HG03280 (cell line): ENCODE results near the gene XIRP2.
A peak's percentile ranks its signal among the peaks of the same experiment; 100 is the strongest.

Experiments used
- ATAC-seq: cut with Tn5 transposase; IDR thresholded peaks from one replicate; pipeline ENCODE4 v1.9.1; 2021; ENCODE audit warnings: mild to moderate bottlenecking, moderate library complexity; ENCODE audit not compliant: unreplicated experiment

The XIRP2 gene

DNA sequence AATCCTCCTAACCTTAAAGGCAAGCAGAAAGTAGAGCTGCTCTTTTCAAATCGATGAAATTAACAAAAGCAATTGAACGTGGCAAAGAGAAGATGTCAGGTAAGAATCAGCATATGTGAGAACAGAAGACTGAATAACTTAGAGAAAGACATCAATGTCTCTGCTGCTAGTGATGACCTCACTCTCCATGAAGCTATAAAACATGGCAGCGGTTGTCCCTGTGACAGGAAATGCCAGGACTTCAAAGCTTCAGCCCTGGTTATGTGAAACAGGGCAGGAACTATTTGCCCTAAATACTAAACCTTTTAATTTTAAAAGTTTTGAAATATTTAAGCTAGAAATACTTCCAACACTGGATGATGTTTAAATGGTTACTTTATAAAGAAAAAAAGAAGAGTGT, 383.7 kb downstream of the XIRP2 start:
- ATAC-seq = no peak

DNA sequence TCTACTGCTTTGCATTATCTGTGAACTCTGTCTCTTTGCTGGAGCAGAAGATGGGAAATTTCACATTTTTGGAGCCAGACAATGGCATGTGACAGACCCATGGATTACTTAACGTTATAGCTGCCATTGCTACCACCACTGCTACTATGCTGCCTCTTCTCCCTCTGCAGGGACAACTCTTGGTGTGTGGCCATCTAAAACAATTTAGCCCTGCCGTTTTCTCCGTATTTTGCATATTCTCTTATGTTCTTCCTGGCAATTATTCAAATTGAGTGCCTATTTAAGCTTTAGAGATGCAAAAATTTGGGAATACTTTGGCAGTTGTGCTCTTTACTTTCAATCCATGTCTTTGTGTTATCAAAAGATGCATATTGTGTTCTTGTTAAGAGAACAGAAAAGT, 386.8 kb downstream of the XIRP2 start:
- no peak for ATAC-seq

DNA sequence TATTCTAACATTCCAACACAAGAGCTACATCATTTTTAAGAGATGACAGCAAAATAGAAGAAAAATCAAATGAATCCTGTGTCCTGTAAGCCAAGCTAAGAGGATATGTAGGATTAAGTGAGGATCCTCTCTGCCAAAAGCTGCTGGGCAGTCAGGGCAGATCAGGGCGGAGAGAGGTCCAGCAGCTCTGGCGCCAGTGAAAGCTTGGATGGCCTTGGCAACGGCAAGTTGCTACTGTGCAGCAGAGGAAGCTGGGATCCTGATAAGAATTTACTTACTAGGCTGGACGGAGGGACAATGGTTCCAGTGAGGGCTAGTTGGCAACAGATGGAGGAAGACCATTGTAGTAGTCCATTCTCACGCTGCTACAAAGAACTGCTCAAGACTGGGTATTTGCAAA, 391.5 kb downstream of the XIRP2 start:
- ATAC-seq = no peak

DNA sequence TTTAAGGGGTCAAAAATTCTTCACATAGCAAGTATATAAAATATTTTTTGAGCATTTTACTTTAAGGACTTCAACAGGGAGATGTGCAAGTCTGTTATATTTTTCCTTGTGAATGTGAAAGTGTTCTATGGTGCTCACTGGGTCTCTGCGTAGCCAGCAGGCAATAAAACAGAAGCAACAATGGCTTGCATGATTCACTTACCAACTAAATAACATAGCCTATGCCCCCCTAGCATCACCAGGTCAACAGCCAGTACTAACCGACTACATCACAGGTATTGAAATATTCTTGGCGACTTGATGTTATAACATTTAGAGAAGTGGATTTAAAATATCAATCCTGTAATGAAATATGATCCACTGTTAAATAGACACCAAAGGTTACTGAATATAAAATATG, 398.9 kb downstream of the XIRP2 start:
- no peak for ATAC-seq

DNA sequence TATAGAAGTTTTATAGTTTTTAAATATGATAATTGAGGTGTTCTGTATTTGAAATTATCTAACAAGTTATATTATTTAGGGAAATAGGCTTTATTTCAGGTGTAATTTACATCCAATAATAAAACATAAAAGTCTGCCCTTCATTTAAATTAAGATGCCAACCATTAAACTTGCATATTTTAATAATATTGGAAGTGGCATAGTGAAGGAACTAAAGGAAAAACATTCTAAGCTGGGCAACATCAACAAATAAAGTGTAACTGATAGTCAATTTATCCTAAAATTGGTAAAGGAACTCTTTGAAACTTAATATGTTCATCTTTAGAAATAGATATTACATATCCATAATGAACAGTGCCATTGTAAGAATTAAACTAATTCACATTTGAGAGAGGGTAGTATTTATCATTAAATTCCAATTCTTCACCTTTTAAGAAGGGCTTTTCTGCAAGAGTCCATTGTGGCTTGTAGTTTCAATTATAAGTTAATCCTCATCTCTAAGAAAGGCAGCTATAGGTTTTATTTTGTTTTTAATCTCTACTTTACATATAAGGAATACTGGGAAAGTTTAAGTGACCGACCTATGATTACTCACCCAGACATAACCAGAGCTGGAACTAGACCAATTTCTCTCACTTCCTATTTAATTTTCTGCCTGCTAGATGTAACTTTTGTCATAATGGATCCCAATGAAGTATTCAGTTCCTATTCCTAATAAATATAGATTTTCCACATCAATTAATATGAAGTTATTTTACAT, 401.6 kb downstream of the XIRP2 start:
- no peak for ATAC-seq

DNA sequence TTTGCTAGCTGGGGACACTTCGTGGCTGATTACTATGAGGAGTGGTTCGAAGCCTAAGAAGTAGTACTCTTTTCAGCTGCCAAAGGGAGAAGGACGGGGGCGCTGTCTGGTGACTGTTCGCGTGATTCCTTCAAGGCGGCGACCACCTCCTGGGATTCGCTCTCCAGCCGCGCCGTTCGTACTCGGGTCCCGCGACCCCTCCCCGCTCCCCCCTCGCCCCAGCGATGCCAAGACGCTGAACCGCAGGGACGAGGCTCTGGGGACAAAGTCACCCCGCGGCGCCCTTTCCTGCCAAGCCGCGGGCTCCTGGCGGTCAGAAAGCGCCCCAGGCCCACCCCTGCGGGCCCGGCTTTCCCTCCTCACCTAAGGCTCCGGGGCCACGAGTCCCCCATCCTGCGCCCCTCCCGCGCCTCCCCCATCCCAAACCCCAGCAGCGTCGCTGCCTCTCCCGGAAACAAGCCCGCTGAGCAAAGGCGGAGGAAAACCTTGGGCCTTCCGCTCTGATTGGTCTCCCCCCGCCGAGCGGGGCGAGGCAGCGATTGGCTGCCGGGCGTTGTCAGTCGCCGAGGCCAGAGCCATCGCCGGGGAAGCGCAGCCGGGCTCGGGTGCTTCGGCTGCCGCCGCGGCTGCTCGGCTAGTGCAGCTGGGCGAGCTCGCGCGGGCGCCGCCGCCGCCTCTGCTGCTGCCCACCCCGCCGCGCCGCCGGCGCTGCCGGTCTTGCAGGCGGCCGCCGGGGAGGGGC, 404.3 kb downstream of the XIRP2 start, which contains the start of gene B3GALT1:
TSS of gene B3GALT1 (plus strand) at position 572 of the 742 bp plus-strand sequence.
- ATAC-seq = peak; percentile 100

DNA sequence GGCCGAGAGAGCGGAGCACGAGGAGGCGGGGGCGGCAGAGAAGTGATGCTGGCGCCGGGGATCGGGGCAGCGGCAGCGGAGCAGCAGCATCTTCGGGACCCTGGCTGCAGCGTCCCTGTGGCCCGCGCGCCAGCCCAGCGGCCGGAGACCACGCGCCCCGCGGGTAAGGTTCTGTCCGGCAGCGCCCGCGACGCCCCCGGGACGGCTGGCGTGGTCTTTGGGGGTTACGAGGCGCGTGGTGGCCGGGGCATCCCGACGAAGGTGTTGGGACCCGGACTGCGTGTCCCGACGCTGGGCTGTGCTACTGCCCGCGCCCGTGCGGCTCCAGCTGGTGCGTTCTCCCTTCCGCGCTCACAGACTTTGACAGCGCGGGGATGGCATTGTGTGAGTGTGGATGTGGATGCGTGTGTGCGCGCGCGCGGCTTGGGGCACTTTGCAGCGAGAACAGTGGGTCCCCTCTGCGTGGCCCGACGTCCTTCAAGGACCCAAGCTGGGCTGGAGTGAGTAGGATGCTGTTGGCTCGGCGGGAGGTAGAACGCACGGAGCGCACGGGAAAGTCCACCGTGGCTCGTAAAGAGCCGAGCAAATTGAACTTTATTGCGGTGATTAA, 405.0 kb downstream of the XIRP2 start:
- ATAC-seq = peak; percentile 3

DNA sequence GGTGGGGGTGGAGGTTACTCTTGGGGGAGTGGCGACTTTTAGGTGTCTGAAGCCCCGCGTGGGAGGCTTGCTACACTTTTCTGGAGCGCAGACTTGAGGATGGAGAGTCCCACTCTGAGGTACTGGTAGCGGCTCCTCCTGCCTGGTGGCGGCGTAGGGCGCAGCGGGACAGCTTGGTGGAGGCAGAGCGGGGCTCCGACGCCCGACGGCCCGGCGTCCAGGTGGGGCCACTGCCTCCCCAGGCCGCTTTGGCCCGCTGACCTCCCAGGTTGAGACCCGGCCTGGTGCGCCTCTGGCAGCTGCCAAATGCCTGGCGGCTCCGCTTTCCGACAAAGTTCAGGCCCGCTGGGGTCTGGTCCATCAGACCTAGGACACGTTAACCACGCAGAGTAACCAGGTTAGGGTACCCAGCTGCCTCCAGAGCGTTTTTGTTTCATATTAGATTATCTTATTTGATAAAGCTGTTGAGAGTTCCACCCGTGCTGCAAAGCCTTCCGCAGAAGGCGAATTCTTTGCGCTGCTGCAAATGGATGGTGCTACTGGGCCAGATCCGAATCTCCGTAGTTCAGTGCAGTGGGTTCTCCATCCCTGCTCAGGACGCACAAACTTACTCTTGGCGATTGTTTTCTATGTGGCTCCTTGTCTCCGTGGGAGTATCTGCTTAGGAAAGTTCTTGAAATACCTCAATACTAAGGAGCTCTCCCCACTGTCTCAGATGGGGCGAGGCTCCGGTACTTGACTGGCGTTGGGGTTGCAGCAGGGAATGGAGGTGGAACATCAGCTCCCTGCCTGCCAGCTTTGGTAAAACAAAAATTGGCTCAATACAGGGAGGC, 405.9 kb downstream of the XIRP2 start:
- ATAC-seq = no peak

DNA sequence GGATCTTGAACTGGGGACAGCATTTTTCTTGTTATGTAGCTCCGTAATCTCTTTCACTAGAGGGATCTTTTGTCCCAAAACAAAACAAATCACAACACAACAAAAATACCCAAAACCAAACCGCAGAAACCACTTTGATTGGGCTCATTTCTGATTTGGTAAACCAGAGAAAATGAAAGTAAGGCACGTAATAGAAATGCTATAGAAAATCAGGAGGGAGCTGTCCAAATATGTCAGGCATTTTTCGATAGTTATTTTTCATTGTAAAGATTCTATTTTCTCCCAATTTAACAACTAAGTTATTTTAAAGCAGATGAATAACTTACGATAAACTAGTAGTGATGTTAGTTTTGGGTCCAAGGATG, 406.5 kb downstream of the XIRP2 start:
- no peak for ATAC-seq

DNA sequence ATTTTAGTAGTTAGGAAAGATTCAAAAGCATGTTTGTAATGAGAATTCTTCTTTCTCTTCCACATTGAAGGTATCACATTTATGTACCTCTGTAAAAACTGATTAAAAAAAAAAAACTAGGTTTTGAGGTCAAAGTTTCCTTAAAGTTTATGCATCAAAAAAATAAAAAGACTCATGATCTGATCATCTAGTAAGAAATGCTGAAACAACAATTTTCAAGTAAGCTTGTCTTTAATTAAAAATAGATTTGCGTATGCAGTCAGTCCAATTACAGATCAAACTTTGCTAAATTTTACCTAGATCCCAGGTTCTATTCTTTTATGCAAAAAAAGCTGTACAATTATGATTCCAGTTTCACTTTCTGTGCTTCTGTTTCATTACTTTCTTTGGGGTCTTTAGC, 409.0 kb downstream of the XIRP2 start:
- no peak for ATAC-seq

DNA sequence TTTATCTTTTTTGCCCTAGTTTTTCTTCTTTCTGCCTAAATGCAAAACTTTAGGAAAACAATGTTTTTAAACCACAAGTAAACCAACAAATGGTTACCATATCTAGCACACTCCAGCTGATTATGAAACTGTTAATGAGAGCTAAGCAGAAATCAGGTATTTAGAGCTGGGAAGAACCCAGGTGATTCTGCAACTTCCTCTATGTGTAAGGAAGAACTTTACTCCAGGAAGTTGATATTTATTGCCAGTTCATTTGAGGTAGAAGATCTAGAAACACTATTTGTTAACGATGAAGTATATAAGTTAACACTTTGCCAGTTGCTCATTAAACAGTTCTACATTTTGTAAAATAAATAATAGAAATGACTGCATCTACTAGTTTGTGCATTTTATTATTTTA, 409.7 kb downstream of the XIRP2 start:
- ATAC-seq = no peak
